ENCODE data around the gene PRKAG2.
A peak's percentile ranks its signal among the peaks of the same experiment; 100 is the strongest.
"Not testable (repeated sequence)": the region's sequence is repeated elsewhere in the genome, so short reads cannot be mapped to it uniquely, and the experiment has no call there.

PRKAG2 gene

GRCh38 chr7:151876899-151877777, at the start of gene PRKAG2:
TSS of gene PRKAG2 (minus strand) at chr7:151877115. CDS start at chr7:151876620, 495 bp downstream.
- peak; percentile 66 for DNase-seq

- DNase-seq = no peak
These were observed 49.4 kb upstream of the PRKAG2 start for GRCh38 chr7:151926336-151926712.

- peak; percentile 49 for DNase-seq
These were observed 48.8 kb upstream of the PRKAG2 start for GRCh38 chr7:151925446-151926335.

GRCh38 chr7:151924508-151924907, 47.6 kb upstream of the PRKAG2 start:
- no peak for DNase-seq

- no peak for DNase-seq
These were observed 47.1 kb upstream of the PRKAG2 start for GRCh38 chr7:151924001-151924400.

DNA sequence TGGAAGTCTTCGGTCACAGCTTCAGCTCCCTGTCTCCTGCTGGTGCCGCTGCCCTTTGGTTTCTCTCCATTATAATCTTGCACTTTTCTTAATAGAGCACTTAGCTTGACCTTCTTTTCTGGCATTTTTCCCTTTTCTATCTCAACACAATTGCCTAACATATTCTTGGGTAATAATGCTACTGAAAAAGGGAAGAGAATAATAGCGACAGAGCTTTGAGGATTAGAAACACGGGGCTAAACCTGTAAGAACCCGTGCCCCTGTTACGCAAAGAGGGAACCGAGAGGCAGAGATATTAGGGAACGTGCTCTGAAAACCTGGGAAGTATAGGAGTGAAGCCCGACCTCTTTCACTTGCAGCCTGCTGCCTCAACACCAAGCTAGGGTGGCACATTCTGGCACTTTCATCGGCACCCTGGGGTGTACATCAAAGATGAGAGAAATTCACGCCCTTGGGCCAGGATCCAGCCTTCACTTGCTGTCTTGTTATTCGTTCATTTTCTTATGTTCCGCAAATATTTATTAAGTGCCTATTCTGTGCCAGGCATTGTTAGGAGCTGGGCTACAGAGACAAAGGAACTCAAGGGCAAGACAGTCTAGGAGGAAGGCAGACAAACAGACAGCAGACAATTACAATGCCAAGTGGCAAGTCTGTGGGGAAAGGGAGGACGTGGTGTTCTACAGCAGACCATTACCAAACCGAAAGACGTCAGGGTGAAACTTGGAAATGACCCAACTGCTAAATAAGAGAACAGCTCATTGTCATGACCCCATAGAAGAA, 46.4 kb upstream of the PRKAG2 start:
- DNase-seq = peak; percentile 42

DNA sequence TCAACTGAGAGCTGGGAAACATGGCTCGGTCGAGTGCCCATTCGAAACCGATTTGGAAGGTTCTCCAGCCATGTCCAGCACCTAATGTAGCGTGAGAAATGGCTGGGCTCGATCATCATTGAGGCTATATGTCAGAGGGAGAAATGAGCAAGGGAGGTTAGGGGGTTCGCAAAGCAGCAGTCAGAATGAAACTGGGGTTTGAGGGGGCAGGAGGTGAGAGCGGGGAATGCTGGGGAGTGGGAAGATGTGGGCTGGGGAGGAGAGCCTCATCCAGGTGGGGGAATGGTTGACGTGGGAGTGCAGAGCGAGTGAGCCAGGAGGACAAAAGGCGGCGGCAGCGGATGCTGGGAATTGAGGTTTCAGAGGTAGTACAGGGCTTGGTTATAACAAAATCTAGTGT, 44.5 kb upstream of the PRKAG2 start:
- no peak for DNase-seq

- peak; percentile 35 for DNase-seq
These were observed 43.6 kb upstream of the PRKAG2 start for GRCh38 chr7:151920488-151920887.

DNA sequence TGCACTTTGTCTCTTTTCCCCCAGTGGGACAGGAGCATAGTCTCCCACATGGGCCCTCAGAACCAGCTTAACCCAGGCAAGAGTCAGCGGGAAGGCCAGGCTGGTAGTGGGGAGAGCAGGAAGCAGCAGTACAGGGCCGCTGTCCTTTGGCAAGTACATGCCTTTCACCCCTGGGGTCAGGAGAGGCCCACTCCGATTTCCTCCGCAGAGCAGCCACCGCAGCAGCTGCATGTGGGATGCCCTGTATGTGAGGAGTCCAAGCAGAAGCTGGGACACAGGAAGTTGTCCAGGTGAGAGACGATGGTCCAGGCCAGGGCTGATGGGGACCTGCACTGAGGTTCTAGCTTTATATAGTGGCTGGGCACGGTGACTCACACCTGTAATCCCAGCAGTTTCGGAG, 42.7 kb upstream of the PRKAG2 start:
- no peak for DNase-seq

- no peak for DNase-seq
These were observed 41.6 kb upstream of the PRKAG2 start for GRCh38 chr7:151918510-151918843.

GRCh38 chr7:151917791-151918509, 41.0 kb upstream of the PRKAG2 start:
- DNase-seq = no peak

DNA sequence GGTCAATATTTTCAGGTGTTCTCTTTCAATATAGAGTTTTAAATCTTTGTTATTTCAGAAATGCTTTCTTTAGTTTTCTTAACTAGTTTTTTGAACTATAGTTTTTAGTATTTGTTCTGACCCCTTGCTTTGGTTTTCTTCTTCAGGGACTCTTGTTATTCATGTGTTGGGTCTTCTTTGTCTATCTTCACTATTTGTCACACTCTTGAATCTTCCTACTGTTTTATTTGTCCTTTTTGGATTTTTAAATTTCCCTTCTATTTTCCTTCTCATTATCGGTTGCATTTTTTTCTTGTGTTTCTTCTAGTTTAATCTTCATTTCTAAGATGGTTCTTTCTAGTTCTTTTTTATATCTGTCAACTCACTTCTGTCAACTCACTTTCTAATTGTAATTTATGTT, 37.1 kb upstream of the PRKAG2 start:
- DNase-seq = no peak

- DNase-seq = not testable (repeated sequence)
These were observed 33.7 kb upstream of the PRKAG2 start for GRCh38 chr7:151910655-151911054.

DNA sequence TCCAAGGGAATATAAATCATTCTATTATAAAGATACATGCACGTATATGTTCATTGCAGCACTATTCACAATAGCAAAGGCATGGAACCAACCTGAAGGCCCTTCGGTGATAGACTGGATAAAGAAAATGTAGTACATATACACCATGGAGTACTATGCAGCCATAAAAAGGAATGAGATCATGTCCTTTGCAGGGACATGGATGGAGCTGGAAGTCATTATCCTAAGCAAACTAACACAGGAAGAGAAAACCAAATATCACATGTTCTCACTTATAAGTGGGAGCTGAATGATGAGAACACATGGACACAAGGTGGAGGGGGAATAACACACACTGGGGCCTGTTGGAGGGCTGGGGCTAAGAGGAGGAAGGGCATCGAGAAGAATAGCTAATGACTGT, 30.2 kb upstream of the PRKAG2 start:
- not testable (repeated sequence) for DNase-seq

DNA sequence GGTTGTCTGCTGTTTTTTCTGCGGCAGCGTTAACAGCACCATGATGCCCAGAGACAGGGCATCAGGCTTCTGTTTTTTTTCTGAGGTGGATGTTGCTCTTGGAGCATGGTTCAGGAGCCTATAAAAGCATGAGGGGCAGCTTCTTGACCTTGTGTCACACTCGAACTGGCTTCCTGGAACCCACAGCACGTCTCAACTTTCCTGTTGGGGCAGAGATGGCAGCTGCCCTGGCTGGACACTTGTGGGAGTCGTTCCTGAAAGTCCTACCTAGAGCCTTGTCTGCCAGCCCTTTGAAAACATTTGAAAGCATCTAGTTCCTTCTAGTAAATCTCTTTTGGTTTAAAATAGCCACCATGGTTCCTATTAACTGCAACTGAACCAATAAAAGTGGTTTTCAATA, 28.9 kb upstream of the PRKAG2 start:
- no peak for DNase-seq

- no peak for DNase-seq
These were observed 28.4 kb upstream of the PRKAG2 start for GRCh38 chr7:151905353-151905752.

- DNase-seq = no peak
These were observed 27.4 kb upstream of the PRKAG2 start for GRCh38 chr7:151904270-151904669.

- DNase-seq = no peak
These were observed 26.5 kb upstream of the PRKAG2 start for GRCh38 chr7:151903249-151904032.

- no peak for DNase-seq
These were observed 25.4 kb upstream of the PRKAG2 start for GRCh38 chr7:151902311-151902710.

GRCh38 chr7:151901828-151902227, 24.9 kb upstream of the PRKAG2 start:
- DNase-seq = no peak

DNA sequence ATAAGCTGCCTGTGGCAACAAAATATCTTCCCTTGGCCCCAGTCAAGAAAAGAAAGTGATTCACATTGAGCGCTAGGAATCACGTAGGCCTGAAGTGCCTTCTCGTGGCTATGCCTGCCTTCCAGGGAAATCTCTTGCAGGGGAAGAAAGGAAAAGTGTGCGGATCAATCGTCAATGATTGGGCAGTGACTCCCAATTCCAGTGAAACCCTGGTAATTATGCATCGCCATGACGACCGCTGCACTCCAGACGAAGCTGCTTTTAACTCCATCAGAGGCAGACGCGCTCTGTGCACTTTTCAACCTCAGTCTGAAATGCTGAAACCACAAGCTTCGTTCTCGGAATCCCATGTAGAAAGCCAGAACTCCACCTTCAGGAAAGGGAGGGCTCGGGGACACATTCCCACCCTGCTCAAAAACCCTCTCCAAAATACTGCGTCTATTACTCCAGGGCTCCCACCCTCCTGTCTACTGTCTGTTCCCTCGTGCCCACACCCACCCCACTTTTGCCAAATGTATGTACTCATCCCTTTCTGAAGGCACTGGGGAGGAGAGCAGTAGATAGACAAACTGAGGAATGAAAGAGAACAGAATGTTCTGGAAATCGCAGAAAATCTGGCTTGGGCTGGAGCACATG, 24.2 kb upstream of the PRKAG2 start:
- DNase-seq = no peak
